Right renal cortex interstitium (tissue), 3 donors: ENCODE results near the gene HS6ST3. TPM values are rescaled to one million over a fixed set of nuclear protein-coding genes. Genes with fewer than 3 reads are reported as not detected.

Experiments used
- DNase-seq, 3 donors: peaks; one replicate each; pipeline ENCODE4 v3.0.0-alpha.2; 2013; ENCODE audit warnings: low read depth in 3 of 3, low spot score in 2 of 3
- polyA plus RNA-seq, 3 donors: library from polyadenylated mRNA; unstranded; fragments of 120-200 nt; gene quantifications; one replicate each; pipeline ENCODE4 v1.2.1, GENCODE V29; 2013; ENCODE audit not compliant: insufficient read length in 3 of 3

HS6ST3 gene
- polyA plus RNA-seq, 3 donors = 2.8 to 4.2 (median 3.5) TPM

DNA sequence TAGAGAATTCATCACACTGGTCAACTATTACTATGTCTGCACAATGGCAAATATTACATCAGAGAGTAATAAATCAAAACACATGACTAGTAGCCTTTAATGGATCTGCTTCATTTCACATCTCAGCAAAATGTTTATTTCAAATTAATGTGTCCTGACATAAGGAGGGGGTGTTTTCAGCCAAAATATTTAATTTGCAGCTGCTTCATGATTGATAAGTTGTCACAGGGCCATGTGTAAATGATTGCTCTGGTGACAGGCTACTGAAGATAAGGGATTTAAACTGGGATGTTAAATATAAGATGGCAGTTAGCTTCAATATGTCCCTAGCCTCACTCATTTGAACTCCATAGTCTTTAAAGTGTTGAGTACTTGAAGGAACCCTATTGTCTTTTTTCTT, 601.1 kb downstream of the HS6ST3 start:
- DNase-seq = no peak

DNA sequence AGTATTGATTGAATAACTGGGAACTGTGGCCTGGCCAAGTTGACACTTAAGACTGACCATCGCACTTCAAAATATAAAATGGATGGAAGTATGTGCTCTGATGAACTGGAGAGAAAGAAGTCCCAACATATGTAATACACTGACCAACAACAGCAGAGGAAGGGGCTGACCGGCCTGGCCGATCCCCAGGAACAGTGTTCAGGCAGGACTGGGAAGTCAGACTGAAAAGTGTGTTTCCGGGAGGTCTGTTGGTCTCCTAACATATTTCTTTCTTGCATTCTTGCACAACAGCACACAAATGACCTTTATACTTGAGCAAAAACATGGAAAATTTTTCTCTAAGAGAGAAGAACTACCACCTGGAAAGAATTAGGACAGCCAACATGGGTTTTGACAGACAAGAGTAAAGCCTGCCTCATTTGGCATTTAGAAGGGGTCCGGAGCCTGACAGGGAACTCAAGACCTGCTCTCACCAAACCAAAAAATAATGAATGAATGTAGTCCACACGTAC, 606.5 kb downstream of the HS6ST3 start:
- no peak for DNase-seq

DNA sequence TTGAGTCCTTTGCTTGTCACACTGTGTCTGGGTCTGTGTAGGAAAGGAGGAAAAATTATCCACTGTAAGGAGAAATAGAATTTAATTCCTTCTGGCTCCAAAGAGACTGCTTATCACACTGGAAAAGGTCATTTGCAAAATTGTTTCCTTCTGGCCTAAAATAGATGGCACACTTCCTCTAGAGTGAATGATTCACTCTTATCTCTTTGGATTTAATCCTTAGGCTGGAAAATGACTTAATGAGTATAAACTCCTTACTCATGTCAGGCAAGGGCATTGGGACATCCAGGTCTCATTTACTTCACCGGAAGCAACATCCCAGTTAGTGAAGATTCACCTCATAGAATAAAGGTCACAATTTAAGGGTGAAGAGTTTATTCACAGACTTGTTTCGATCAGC, 610.8 kb downstream of the HS6ST3 start:
- DNase-seq = no peak

DNA sequence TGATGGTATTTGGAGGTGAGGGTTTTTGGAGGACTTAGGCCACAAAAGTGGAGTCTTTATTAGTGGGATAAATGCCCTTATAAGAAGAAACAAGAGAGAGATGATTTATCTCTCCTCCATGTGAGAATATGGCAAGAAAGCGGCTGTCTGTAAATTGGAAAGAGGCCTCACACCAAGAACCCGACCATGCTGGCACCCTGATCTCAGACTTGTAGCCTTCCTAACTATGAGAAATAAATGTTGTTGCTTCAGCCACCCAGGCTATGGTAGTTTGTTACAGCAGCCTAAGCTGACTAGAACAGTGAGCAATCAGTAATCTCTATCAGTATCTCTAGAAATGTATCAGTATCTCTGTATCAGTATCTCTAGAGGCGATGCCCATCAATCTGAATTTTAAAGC, 617.2 kb downstream of the HS6ST3 start:
- DNase-seq = no peak

DNA sequence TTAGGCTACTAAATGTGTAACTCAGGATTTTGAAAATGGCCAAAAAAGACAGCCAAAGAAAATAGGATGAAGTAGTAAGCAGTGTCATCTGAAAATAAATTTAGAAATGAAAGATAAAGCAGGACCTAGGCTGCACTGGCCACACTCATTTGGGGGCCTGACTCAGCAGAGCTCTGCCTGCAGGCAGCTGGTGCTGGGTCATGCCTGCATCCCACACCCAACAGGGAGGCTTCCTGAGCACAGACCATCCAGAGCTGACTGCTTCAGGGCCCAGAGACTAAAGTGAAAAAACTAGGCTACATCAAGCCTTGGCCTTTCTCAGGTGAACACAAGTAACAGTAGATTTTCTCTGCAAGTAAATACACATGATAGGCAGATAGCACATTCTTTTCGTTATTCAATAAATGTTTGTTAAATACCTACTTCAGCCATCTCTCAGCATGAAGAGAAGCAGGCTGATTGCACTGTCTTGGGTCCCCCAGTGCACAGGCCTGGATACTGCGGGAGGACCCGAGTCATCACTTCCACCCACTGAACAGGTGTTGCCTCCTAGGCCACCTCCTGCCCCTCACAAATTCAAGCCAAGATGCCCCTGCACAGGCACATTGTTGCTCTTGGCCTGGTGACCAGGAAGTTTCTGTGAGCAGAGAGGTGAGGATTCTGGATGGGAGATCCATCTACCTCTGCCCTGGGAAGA, 620.4 kb downstream of the HS6ST3 start:
- DNase-seq = no peak

DNA sequence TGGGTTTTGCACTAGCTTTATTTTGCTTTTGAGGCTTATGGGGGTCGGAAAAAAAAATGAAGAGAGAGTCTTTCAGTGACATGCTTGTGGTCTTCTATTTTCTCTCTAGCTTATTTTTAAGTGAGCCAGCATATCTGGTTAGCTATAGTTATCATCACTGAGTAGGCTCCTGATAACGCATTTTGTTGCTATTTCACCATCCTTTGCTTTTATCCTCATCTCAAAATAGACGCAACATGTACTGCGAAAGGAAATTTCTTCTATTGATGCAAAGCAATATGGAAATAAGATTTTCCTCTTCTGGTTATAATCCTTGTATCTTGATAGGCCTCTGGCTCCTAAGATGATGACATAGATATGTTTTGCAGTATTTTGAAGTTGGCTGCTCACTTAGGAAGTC, 630.5 kb downstream of the HS6ST3 start:
- no peak for DNase-seq

DNA sequence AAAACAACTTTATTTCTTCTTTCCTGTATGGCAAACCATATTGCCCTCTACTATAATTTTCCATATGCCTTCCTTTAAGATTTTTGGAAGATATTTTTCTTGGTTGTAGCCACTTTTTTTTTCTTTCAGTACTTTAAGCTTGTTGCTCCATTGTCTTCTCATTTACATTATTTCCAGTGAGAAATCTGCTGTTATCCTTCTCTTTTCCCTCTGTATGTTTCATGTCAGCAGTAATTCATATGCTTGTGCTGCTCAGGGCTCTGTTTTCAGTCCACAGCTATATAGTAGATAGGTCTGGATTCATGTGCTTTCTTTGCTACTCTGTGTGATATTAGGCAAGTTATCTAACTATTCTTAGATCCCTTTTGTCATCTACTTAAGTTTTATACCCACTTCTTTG, 636.7 kb downstream of the HS6ST3 start:
- DNase-seq = no peak

DNA sequence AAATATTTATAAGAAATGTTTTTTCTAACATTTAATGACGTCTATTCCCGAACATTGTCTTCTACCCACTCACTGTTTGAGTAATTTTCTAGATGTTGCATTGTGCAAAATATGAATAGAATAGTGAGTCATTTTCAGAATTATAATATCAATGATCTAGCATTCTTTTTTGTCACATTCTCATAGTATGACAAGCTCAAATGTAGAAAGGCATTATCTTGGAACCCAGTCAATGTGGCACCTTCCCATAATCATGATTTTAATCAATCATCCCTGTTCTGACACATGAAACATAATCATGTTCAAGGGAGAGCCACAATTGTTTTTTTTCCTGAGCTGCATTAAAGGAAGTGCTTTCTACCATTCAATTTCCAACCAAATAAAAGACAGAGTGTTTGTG, 638.6 kb downstream of the HS6ST3 start:
- DNase-seq = no peak

DNA sequence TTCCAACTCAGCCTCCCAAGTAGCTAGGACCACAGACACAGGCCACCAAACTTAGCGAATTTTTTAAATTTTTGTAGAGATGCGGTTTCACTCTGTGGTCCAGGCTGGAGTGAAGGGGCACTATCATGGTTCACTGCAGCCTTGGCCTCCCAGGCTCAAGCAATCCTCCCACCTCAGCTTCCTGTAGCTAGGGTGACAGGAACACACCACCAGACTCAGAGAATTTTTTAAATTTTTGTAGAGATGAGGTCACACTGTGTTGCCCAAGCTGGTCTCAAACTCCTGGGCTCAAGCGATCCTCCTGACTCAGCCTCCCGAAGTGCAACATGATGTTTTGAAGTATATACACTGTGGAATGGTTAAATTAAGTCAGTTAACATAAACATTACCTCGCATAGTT, 640.8 kb downstream of the HS6ST3 start:
- no peak for DNase-seq

DNA sequence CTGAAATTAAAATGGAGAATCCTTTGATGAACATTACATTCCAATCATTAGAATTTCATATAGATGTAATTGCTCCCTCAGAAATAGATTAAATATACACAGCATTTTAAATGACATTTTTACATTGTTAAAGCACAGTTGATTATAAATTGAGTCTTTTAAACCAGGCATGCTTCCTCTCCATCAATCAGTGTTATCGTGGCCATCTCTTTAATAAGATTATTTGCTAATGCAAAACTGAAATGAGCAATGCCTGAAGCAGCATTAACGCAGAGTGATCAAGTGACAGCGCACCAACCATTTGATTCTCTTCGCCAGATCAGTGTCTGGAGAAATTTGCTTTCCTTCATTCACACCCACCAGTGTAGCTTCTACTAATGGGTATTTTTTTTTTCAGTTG, 644.6 kb downstream of the HS6ST3 start:
- no peak for DNase-seq

DNA sequence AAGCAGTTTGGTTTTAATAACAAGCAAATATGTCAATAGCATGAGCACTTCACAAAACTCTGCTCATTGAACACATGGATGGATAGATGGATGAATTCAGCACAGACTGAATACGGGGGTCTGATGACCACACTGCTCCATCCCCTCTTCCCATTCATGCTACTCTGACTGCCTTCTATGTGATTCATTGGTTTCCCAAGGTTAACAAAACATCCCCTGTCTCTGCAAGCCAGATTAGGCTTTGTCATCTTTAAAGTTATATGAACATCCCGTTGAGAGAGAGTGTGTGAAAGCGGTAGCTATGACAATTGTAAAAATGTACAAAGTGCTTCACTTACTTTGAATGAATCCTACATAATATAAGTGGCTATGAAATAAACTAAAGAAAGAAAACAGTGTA, 651.9 kb downstream of the HS6ST3 start:
- DNase-seq = no peak

DNA sequence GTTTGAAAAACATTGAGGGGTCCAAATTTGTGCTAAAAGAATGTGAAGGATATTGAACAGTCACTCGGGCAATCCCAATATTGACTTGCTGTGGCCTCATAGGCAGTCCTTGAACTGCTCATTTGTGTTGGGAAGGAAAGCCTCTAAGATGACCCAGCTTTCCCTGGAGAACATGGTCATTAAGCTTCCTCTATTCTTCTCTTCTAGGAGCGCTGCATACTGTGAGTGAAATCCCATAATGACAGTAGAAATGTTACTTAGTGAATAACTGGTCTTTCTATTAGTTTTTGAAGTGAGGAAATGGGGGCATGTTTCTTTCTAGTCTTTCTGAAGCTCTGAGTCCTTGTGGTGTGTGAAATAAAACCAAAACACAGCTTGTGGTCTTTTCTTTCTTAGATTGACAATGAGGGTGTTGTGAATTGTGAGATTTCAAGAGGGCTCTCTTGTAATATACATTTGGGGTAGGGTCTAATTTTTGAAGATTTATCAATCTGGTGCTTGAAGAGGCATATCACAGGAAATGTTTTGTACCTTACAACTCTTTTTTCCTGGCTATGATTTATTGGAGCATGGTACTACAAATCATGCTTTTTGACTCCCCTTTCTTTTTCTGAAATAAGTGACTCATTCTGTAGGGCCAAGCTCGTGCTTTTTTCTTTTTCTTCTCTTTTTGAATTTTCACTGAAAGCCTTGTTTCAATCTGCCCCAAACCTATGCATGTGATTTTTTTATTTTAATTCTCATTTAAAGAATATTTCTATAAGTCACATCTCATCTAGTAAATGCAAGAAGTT, 653.6 kb downstream of the HS6ST3 start:
- no peak for DNase-seq

DNA sequence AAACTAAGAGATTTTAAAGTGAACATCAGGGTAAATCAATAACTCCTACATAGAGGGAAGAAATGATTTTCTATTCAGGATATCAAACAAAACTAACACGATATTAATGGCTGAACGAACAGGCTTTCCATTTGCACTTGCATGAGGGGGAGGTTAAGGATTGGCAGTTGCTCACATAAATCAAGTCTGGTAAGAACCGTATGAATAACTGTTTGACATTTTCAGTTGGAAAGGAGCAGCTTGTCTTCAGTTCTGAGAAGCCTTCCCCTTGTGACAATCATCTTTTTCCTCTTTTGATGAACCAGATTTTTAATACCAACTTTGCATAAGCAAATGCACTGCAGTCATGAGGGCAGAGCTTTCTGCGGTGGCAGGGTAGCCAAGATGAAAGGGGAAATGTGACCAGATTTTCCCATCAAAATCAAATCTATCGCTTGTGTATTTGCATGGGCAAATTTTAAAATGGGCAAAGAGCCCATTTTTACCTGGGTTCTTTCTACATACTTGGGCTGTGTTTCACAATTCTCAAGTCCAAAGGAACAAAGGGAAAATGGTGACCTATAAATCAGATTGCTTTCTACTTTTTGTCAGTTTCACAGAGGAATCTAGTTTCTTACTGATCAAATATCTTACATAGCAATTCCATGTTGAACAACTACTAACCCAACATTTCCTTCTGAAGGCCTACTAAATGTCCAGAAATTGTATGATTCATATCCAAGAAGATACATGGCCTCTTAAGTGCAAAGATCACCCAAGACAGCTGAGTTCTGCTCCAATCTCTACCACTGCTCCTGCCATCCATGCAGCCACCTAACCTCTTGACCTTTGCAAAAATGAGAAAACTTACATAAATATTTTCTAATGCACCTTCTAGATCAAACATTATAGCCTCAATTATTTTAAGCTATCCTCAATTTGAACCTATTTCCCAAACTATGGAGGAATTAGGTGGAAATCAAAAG, 654.7 kb downstream of the HS6ST3 start:
- DNase-seq = no peak

DNA sequence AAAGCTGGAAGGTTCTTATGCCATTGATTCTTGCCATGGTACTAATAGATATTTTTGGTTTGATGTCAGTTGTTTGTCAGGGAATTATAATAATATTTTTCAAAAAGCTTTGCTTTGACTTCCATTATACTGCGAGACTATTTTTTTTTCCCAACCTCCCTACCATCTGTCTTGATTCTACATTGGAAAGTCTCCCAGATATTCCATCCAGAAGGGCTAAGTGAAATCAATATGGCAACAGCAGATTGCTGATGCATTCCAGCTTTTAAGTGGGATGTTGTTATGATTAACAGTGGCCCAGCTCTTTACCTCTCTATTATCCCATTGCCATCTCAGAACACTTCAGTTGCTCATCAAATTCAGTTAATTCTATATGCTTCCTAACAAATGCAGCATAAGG, 657.0 kb downstream of the HS6ST3 start:
- DNase-seq = no peak

DNA sequence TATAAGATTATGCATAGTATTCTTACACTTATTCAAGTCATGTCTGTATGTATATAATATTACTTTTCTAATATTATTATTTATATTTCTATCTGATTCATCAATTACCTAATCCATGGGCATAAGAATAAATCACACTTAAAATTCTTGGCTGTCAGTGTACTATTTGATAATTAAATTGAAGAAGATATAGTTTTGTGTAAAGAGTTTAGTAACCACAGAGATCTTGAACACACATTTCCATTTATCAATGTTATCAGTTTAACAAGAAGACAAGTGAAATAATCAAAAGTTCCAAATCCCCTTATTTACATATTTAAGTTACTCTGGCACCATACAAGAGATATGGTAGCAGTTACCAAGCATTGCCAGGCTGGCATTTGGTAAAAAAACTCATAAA, 659.9 kb downstream of the HS6ST3 start:
- DNase-seq = no peak

DNA sequence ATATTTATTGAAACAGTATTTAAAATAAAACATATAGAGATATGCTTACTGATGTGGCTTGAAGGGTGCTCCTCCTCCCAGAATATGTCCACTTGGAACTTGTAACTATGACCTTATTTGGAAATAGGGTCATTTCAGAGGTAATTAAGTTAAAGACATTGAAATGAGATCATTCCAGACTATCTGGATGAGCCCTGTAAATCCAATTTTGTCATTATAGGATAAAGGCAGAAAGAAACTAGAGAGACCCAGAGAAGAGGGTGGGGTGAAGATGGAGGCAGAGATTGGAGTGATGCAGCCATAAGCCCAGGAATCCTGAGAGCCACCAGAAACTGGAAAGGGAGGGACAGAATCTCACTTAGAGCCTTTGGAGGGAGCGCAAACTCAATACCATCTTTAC, 661.2 kb downstream of the HS6ST3 start:
- no peak for DNase-seq

DNA sequence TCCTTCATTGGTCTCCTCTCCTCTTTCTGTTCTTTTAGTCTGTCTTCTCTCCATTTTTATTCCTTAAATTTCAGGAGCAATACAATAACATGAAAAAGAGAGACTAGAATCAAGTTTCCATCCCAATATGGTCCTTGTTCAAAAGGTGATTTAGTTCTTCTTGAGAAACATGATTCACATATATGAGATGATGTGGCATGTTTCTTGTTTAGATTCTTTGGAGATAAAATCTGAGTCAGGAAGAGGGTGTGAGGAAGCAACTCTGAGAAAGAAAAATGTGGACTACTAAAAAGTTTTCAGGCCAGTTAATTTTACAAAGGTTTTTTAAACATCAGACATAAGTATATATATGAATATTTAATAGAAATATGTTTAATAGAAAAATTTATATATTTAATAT, 673.0 kb downstream of the HS6ST3 start:
- DNase-seq = no peak

DNA sequence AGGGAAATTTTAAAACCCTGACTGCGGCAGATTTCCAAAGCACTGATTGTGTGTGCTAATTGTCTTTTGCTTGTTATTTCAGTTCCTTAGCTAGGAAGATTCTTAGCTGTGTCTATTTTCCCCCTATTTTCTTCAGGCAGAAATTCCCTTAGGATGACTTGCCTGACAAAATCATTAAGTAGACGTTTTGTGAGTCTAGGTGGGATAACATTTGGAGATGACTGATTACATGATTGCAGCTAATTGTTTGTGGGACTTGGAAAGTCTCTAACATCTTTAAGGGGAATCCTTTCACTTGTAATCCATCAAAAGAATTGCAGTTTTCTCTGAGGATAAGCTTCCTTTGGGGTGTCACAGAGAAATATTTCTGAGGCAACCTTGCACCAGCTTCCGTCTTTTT, 676.4 kb downstream of the HS6ST3 start:
- no peak for DNase-seq

DNA sequence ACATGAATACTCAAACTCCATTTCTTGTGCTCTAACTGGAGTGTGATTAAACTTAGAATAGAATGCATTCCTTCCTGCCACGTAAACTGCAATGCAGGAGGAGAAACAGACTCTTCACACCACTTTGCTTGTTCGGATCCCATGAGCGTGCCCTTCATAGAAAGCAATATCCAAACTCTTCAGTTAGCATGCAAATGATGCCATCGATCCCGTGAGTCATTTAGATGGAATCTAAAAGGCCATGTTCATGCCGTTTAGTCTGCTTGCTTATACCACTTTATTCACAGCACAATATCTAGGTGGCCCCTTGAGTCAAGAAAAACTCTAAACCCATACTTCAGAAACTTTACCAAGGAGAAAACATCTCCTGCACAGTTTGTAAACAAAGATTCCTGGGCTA, 678.6 kb downstream of the HS6ST3 start:
- no peak for DNase-seq

DNA sequence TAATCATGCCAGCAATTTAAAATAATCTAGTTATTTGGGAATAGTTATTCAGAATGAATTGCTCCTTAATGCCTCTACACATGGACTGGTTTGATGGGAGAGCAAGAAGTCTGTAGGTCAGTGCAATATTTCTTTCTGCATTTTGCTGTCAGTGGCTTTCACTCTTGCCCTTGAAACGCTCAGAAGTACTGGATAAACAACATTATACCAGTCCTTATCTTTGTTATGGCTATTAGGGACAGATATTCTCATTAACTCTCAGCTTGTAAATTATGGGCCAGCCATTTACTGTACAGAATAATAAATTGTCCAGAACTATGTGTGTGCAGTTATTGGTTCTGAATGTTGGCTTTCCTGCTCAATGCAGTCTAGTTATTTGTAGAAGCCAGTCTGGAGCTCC, 680.0 kb downstream of the HS6ST3 start:
- peak in 1 of 3 donors; percentile 7 for DNase-seq
